ENCODE data around the gene PPP1R26.
A peak's percentile ranks its signal among the peaks of the same experiment; 100 is the strongest.

Gene PPP1R26

GRCh38 chr9:135522137-135522877 is 42.7 kb downstream of the PPP1R26 start:
- no peak overlapping the region for H3K4me3 ChIP-seq (replicated peaks in 1 of 2; ENCODE audit: low read depth in 2 of 2, low read length in 2 of 2)
- TF ChIP-seq CTCF (IDR thresholded peaks at IDR 0.05; ENCODE audit: low read depth, low read length), result no peak
- DNase-seq (ENCODE audit: low read depth in 2 of 2), result no peak

GRCh38 chr9:135522931-135523330 is 43.3 kb downstream of the PPP1R26 start:
- no peak for TF ChIP-seq CTCF (IDR thresholded peaks at IDR 0.05; ENCODE audit: low read depth, low read length)
- no peak for DNase-seq (ENCODE audit: low read depth in 2 of 2)
- H3K4me3 ChIP-seq (replicated peaks in 1 of 2; ENCODE audit: low read depth in 2 of 2, low read length in 2 of 2), result no peak overlapping the region

GRCh38 chr9:135523521-135524129 is 44.0 kb downstream of the PPP1R26 start:
- no peak overlapping the region for H3K4me3 ChIP-seq (replicated peaks in 1 of 2; ENCODE audit: low read depth in 2 of 2, low read length in 2 of 2)
- no peak for DNase-seq (ENCODE audit: low read depth in 2 of 2)
- no peak for TF ChIP-seq CTCF (IDR thresholded peaks at IDR 0.05; ENCODE audit: low read depth, low read length)

- H3K4me3 ChIP-seq (replicated peaks in 1 of 2; ENCODE audit: low read depth in 2 of 2, low read length in 2 of 2), result no peak overlapping the region
- DNase-seq (ENCODE audit: low read depth in 2 of 2), result peak; percentile 25 to 41
- TF ChIP-seq CTCF (IDR thresholded peaks at IDR 0.05; ENCODE audit: low read depth, low read length), result no peak
These were observed 44.7 kb downstream of the PPP1R26 start for GRCh38 chr9:135524130-135524861.

GRCh38 chr9:135525241-135526088 is 45.9 kb downstream of the PPP1R26 start:
- TF ChIP-seq CTCF (IDR thresholded peaks at IDR 0.05; ENCODE audit: low read depth, low read length), result no peak
- DNase-seq (ENCODE audit: low read depth in 2 of 2), result no peak
- H3K4me3 ChIP-seq (replicated peaks in 1 of 2; ENCODE audit: low read depth in 2 of 2, low read length in 2 of 2), result no peak overlapping the region

GRCh38 chr9:135526089-135526729 is 46.6 kb downstream of the PPP1R26 start:
- no peak overlapping the region for H3K4me3 ChIP-seq (replicated peaks in 1 of 2; ENCODE audit: low read depth in 2 of 2, low read length in 2 of 2)
- DNase-seq (ENCODE audit: low read depth in 2 of 2), result no peak
- TF ChIP-seq CTCF (IDR thresholded peaks at IDR 0.05; ENCODE audit: low read depth, low read length), result no peak

Data from cardiac fibroblast (primary cell).